Transverse colon (tissue), 4 donors: Measurements from ENCODE around the gene PARN.

ENCODE experiments used
- CTCF ChIP-seq, 5 experiments: fragments of 200-600 bp in 3 of 5; fragments of 450-650 bp in 2 of 5; sonication (generic) in 3 of 5; IDR thresholded peaks; 1 replicate in 2 of 5; 2 replicates in 3 of 5; pipeline ENCODE4 v1.5.1; 2016 to 2017; ENCODE audit warnings: antibody characterized with exemption in 5 of 5, inconsistent platforms in 3 of 5, mild to moderate bottlenecking in 2 of 5, moderate library complexity in 1 of 5
- EP300 ChIP-seq: sonication (generic); formaldehyde crosslinking; IDR thresholded peaks from one replicate; pipeline ENCODE4 v1.6.1; 2017; ENCODE audit warnings: antibody characterized with exemption, low read depth
- POLR2A ChIP-seq: fragments of 450-650 bp; IDR thresholded peaks from one replicate; pipeline ENCODE4 v1.6.1; 2016; ENCODE audit warnings: antibody characterized with exemption, mild to moderate bottlenecking, moderate library complexity
- POLR2AphosphoS5 ChIP-seq, 3 donors: sonication (generic); formaldehyde crosslinking; IDR thresholded peaks; one replicate each; pipeline ENCODE4 v1.6.1; 2016; ENCODE audit warnings: antibody characterized with exemption in 3 of 3

GRCh38 chr16:14419817-14420216 is 210.2 kb downstream of the PARN start:
- TF ChIP-seq CTCF (IDR thresholded peaks at IDR 0.05) = no peak
- TF ChIP-seq EP300 = no peak
- no peak for TF ChIP-seq POLR2A
- TF ChIP-seq POLR2AphosphoS5 (IDR thresholded peaks at IDR 0.05) = no peak
